HG03520 (cell line): Measurements from ENCODE around the gene EXOC6B.
A peak's percentile ranks its signal among the peaks of the same experiment; 100 is the strongest.

Source experiments
- ATAC-seq: cut with Tn5 transposase; IDR thresholded peaks from one replicate; pipeline ENCODE4 v1.9.1; 2021; ENCODE audit warnings: mild to moderate bottlenecking, moderate library complexity; ENCODE audit not compliant: unreplicated experiment

EXOC6B gene

DNA sequence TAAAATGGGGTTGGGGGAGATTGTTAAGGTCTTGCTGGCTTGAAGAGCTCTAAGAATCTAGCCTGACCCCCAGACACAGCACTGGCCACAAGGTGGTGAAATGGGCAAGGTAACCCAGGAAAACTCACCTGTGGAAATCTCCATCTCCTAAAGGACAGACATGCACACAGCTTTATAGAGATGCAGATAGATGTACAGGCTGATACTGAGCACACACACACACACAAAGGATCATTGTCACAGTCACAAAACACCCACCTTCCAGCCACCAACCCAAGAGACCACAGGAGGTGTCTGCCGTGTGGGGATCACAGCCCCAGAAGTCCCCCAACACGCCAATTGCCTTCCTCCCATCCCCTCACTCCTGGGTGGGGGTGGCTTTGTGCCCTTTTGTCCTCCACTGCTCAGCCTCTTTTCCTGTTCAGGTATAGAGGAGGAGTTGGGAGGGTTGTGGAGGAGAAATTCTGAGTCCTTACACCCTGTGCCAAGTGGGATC lies 674.9 kb downstream of the EXOC6B start:
- ATAC-seq: no peak

GRCh38 chr2:72150157-72150860 lies 675.5 kb downstream of the EXOC6B start:
- peak; percentile 52 for ATAC-seq

GRCh38 chr2:72149556-72150156 lies 676.2 kb downstream of the EXOC6B start:
- no peak for ATAC-seq

DNA sequence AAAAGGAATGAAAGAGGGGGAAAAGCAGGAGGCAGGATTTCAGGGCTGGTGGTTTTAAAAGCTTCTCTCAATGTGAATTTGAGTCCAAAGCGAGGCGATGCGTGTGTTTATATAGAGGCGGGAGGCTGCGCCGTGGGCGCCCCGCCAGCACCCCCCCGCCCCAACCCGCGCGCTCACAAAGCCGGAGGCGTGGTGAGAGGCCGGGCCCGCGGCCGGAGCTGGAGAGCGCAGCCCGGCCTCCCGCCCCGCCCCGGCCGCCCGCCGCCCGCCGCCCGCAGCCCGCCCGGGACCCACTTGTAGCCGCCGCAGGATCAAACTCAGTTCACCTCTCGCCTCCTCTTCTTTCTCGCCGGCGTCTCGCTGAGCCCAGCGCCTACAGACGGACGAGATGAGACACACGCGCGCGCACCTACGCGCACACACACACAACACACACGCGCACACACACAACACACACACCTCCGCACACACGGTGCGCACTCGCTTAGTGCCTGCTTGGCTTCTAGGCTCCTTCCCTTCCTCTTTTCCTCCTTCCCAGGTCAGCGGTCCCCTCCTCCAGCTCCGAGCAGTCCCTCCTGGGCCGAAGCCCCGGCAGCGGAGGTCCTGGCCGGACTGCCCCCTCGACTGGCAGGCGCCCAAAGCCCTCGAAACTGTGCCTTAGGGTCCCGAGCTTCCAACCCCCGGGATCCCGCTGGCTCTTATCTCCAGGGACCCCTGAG lies 676.8 kb downstream of the EXOC6B start:
- ATAC-seq: no peak

GRCh38 chr2:72148003-72148836 lies 677.6 kb downstream of the EXOC6B start:
- ATAC-seq: no peak

DNA sequence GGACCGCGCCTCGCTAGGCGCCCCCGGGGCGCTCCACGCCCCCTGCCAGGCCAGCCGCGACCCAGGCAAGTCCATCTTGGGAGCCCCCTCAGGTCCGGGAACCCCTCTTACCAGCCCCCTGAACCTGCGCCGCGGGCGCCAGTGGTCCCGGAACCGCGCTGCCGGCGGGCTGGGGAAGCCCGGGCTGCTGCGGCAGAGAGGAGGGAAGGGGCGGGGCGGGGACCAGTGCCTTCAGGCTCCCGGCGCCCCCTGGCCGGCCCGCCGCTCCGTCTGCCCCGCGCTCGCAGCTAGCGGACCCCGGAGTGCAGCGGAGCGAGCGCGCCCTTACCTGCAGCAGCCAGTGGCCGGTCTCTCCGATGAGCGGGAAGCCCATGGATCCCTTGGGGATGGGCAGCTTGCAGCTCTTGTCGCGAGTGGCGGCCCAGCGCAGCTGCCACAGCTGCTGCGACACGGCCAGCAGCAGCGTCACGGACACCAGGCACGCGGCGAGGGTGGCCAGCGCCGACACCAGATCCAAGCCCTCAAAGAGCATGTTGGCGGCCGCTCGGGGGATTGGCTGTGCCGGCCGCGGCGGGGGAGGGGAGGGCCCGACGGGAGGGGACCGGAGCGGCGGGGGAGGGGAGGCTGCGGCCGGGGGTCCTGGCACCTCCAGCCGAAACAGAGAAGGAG lies 678.4 kb downstream of the EXOC6B start, which contains the start of gene CYP26B1:
TSS of gene CYP26B1 (minus strand) at position 560 of the 669 bp plus-strand sequence. CDS start at position 532, 28 bp downstream.
- no peak for ATAC-seq

DNA sequence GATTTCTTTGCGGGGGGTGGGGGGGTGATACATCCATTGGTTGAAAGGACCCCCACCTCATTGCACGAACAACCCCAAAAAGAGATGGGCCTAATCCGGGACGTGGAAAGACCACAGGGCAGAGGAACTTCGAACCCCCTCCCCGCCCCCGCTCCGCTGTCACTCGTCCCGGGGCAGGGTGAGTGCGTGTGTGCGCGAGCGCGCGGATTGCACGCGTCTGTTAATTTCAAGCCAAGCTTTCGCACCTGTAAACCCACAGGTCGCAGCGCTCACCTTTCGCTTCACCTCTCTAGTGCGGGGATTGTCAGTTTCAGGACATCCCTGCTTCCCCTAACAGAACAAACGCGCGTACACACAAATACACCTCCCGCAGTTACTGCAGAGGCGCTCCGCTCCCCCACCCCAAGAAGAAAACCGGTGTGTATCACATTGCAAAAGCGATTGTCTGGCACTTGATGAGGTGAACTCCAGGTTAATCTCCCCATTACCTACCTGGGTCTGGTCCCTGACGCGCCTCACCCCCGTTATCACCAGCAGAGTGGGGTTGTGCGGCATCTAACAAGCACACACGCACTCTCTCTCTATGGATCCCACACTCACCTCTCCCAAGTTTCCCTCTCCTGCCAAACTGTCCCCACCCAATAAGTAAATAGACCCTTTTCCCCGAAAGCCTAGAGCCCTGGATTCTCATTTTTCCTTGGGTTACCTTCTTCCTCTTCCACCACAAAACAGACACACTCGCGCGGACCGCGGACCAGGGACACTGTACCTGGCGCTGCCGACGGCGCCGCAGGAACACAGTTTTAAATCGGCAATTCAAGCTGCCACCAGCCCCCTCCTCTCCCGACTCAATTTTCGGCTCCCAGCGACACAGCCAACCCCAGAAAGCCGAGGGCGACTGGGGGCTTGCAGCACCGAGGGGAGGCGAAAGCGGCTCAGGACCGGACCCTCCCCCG lies 679.2 kb downstream of the EXOC6B start:
- ATAC-seq: no peak

DNA sequence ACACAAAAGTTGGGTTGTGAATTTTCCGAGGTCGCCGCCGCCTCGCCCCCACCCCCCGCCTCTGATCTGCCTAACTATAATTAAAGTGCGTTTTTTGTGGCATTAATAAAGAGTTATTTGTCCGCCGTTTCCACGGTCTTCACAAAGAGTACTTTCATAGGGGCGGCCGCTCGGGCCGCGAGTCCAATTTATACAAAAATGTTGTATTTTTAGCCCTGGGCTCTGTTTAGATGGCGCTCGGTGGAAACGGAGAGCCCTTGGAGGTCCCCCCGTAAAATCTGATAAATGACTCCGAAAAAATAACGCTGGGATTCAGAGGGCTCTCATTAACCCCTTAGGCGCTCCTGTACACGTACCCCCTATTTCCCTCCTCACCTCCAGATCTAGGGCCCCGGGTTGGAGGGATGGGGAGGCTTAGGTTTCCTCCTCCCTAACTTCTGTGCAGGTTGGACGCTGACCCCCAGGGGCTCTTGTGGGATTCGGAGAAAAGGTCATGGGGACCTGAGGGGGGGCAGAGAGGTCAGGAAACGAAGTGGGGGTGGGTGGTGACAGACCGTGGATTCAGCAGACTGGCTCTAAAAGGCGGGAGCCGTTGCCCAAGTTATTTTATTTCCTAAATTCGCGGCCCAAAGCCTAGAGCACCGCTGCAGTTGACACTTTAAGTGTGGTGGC lies 680.0 kb downstream of the EXOC6B start:
- no peak for ATAC-seq

GRCh38 chr2:72145289-72145657 lies 680.6 kb downstream of the EXOC6B start:
- ATAC-seq: no peak

DNA sequence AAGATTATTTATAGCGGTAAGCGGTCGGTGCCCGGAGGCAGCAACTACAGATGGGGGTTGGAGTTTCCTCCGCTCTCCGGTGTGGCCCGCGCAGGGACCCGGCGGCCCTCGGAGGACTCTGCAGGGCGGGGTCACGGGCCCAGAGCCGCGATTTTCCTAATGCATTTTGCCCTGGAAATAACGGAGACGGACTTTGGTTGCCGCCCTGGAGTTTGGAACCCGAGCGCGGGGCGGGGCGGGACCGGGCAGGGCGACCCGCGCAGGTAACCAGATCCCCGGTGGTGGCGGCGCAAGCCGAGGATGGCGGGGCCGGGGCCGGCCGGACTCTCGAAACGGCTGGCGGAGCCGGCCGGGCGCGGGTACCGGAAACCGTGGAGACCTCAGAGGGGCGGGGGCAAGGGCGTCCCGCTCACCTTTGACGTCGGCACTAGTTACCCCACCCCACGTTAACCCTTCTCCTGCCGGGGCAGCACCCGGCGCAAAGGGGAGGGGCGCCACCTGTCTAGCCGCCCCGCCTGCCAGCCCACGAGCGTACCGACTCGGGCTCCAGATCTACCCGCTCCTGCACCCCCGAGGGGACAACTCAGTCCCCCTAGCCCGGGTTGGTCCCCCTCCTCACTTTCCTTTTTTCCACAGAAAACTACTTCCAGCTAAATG lies 681.1 kb downstream of the EXOC6B start:
- ATAC-seq: no peak

- no peak for ATAC-seq
These were observed 681.6 kb downstream of the EXOC6B start for GRCh38 chr2:72144274-72144631.

DNA sequence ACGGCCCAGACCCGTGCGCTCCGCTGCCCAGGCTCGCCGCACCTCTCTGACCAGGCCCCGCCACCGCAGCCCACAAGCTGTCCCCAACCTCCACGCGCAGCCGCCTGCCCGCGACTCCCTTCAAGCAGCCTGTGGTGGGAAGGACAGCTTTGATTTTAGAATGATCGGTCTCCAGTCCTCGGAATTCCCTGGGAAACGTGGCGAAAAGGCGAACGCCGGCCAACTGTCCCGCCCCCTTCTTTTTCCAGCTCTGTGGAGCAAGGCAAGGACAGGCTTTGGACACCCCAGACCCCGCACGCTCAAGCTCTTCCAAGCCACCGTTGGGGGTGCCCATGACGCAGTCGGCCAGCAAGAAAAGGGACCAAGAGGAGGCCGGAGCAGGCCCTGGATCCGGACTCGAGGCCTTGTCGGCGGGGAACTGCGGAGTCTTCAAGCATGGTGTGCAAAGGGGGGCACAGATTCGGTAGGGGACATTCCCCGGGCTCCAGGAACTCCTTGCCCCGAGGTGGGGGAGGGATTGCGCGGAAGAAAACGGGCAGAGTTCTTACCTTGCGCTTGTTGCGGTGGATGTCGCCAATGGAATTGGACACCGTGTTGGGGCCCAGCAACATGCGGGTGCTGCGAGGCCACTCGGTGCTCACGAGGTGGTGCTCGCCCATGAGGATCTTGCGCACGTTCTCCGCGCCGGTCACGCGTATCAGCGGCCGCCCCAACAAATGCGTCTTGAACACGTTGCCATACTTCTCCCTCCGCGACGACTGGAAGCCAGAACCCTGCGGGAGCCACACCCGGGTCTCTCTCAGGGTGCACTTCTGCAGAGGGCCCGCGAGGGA lies 682.2 kb downstream of the EXOC6B start:
- ATAC-seq: no peak

DNA sequence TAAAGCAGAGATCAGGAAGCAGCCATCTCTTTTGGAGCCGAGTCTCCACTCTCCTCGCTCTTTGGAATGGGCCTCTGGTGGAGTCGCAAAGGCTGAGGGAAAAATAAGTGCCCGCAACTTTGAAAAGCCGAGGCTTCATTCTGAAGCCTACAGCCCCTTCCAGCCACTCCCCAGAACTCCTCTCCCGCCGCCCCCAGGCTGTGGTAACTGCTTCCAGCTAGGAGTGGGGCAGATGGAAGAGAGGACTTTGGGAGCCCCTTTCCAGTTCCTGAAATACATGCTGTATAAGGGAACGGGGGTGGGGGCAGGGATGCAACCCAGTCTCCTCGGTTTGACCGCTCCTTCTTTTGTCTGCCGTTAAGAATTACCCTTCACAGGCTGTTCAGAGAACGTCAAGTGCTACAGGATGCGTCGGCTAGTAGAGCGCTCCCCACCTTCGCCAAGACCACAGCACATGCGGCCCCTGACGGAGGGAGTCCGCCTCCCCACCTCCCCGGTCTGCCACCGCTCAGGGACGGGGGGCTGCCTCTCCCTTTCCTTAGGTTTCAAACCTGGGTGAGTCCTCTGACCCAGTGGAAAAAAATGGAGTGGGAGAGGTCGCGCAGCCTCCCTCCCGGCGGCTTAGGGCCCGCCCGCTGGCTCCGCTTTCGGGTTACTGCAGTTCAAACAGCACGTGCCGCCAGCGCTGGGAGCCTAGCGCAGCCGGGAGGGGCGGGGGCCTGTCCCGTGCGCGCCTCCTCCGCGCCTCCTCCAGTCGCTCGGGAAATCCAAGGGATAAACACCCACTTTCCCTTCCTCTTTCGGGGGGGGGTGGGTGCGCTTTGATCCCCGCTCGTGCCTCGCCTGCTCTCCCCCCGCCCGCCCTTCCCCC lies 683.0 kb downstream of the EXOC6B start:
- ATAC-seq: no peak

DNA sequence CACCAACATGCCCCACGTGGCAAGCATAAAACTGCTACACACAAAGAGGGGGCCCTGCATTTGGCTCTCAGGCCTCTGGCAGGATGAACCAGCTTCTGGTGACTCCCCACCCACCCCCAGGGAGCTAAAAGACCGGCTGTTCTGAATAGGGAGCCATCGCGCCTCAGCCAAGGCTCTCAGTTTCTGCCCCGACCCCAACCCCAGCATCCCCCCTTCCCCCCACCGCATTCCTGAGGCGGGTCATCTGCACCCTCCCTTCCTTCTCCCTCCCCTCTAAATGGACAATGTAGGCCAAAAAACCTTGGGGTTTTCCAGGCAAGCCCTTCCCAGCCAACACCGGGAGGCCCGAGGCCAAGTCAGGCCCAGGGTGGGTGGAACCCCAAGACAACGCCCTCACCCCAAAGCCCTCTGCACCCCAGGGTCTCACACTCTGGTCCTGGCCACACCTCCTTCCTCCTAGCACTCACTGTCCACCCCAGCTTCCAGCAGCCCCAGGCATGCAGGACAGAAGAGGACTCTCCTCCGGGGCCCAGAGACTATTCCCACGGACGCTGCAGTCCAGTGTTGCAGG lies 683.9 kb downstream of the EXOC6B start:
- no peak for ATAC-seq

DNA sequence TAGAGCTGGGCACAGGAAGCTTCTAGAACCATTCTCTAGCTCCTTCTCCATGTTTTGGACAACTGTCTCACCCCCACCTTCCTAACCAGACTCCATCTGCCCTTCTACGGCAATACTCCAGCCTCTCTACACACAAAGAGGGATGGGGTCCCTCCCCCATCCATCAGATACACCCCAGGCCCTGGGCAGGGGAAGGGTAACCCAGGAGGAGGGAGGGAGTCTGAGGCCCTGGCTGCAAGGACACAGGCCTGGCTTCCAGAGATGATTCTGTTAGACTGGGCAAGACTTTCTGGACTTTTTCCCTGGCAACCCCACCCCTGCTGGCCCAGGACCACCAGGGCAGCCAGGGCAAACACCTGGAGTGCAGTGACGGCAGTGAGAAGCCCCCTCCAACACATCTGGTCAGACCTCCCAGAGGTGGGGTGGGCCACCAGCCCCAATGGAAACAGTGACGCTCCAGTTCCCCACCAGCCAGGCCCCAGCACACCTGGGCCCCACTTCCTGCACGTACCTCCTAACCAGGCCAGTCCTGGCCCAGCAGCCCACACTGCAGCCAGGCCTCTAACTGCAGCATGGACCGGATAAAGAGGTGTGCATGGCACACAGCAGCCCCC lies 684.7 kb downstream of the EXOC6B start:
- no peak for ATAC-seq

DNA sequence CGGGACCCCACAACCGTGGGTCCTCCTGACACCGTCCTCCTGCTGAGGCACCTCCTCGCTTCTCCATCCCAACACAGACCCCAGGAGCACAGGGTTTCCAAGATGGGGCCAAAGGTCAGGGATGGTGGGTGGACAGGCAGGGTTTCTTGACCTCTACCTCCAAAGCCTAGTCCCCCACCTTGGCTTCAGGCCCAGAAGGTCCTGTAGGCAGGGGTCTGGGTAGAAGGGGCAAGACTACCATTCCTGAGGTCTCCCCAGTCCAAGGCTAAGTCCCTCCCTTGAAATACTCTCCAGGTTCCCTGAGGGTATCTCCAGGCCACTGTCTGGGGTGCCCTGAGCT lies 685.2 kb downstream of the EXOC6B start:
- ATAC-seq: no peak
